Measurements from ENCODE around the gene GDPD1.
"Not testable (repeated sequence)": the region's sequence is repeated elsewhere in the genome, so short reads cannot be mapped to it uniquely, and the experiment has no call there.

DNA sequence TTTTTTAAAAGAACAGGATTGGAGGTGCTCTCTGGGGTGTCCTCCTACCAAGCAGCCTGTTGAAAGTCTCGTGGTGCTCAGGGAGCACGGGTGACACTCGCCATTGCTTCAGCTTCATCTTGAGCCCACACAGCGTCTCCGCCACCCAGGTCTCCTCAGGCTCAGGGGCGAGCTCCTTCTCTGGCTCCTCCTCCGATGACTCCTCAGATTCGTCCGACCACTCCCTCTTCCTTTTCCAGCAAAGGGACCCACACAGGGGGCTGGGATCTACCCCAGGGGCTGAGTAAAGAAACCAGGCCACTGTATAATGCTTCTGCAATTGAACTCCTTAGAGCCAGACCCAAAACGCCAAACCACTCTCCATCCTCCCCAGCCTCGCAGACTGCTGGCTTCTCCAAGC, 40.7 kb upstream of the GDPD1 start:
- TF ChIP-seq, protein P1, sequence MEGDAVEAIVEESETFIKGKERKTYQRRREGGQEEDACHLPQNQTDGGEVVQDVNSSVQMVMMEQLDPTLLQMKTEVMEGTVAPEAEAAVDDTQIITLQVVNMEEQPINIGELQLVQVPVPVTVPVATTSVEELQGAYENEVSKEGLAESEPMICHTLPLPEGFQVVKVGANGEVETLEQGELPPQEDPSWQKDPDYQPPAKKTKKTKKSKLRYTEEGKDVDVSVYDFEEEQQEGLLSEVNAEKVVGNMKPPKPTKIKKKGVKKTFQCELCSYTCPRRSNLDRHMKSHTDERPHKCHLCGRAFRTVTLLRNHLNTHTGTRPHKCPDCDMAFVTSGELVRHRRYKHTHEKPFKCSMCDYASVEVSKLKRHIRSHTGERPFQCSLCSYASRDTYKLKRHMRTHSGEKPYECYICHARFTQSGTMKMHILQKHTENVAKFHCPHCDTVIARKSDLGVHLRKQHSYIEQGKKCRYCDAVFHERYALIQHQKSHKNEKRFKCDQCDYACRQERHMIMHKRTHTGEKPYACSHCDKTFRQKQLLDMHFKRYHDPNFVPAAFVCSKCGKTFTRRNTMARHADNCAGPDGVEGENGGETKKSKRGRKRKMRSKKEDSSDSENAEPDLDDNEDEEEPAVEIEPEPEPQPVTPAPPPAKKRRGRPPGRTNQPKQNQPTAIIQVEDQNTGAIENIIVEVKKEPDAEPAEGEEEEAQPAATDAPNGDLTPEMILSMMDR (IDR thresholded peaks at IDR 0.05) = not testable (repeated sequence)
- not testable (repeated sequence) for TF ChIP-seq POLR2A (IDR thresholded peaks at IDR 0.05)

Data from Peyer's patch (tissue), 4 donors.